ENCODE data around the gene HCK.
"Not testable (repeated sequence)": the region's sequence is repeated elsewhere in the genome, so short reads cannot be mapped to it uniquely, and the experiment has no call there.

The HCK gene

GRCh38 chr20:32029561-32029960 lies 22.5 kb upstream of the HCK start:
- no peak for DNase-seq (ENCODE audit: low read depth)

DNA sequence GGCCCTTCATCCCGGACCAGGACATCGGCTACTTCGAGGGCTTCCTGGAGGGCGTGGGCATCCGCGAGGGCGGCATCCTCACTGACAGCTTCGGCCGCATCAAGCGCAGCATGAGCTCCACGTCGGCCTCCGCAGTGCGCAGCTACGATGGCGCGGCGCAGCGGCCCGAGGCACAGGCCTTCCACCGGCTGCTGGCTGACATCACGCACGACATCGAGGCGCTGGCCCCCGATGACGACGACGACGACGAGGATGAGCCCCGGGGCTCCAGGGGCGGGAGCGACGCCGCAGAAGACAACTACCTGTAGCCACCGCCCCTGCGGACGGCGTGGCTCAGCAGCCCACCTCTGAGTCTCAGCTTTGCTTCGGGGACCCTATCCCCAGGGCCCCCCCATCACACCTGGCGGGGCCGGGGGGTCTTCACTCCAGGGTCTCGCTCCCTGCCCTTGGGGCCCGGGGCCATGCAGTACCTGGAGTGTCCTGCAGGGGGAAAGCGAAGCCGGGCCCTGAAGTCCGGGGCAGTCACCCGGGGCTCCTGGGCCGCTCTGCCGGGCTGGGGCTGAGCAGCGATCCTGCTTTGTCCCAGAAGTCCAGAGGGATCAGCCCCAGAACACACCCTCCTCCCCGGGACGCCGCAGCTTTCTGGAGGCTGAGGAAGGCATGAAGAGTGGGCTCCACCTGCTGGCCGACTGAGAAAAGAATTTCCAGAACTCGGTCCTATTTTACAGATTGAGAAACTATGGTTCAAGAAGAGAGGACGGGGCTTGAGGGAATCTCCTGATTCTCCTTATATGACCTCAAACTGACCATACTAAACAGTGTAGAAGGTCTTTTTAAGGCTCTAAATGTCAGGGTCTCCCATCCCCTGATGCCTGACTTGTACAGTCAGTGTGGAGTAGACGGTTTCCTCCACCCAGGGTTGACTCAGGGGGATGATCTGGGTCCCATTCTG lies 20.8 kb upstream of the HCK start:
- DNase-seq (ENCODE audit: low read depth) = peak; percentile 59

DNA sequence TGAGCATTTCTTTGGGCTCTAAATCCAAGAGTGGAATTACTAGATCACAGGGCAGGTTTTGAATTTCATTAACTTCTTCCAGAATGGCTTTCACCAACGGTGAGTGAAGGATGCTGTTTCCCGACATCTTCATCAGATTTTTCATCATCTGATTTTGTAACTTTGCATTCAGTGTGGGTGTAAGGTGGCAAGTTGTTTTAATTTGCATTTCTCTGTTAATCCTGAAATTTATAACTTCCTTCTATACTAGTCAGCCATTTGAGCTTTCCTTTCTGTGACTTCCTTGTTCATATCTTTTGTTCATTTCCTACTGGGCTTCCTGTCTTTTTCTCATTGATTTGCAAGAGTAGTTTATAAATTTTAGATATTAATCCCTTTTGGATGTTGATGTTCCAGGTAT lies 18.7 kb upstream of the HCK start:
- no peak for DNase-seq (ENCODE audit: low read depth)

DNA sequence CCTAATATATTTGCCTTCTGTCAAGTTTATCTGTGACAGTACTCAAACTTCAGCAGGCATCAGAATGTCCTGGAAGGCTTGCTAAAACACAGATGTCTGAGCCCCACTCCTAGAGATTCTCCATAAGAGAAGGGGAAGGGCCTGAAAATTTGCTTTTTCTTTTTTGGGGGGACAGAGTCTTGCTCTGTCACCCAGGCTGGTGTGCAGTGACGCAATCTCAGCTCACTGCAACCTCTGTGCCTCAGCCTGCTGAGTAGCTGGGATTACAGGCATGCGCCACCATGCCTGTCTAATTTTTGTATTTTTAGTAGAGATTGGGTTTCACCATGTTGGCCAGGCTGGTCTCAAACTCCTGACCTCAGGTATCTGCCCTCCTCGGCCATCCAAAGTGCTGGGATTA lies 18.3 kb upstream of the HCK start:
- DNase-seq (ENCODE audit: low read depth) = not testable (repeated sequence)

- DNase-seq (ENCODE audit: low read depth) = no peak
These were observed 17.2 kb upstream of the HCK start for GRCh38 chr20:32034581-32035425.

DNA sequence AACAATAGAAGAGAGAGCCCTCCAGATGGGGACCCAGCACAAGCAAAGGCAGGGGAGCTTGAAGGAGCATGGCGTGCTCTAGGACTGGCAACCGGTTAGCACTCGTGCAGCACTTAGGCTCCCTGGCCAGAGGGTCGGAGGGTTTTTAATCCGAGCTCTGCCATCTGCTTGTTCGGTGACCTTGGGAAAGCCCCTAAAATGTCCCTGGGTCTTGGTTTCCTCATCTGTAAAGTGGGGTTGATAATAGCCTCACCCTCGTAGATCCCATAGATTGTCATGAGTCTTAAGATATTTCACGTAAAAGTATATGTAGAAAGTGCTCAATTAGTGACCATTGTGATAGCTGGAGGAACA lies 16.6 kb upstream of the HCK start:
- no peak for DNase-seq (ENCODE audit: low read depth)

GRCh38 chr20:32036252-32036651 lies 15.8 kb upstream of the HCK start:
- no peak for DNase-seq (ENCODE audit: low read depth)

DNA sequence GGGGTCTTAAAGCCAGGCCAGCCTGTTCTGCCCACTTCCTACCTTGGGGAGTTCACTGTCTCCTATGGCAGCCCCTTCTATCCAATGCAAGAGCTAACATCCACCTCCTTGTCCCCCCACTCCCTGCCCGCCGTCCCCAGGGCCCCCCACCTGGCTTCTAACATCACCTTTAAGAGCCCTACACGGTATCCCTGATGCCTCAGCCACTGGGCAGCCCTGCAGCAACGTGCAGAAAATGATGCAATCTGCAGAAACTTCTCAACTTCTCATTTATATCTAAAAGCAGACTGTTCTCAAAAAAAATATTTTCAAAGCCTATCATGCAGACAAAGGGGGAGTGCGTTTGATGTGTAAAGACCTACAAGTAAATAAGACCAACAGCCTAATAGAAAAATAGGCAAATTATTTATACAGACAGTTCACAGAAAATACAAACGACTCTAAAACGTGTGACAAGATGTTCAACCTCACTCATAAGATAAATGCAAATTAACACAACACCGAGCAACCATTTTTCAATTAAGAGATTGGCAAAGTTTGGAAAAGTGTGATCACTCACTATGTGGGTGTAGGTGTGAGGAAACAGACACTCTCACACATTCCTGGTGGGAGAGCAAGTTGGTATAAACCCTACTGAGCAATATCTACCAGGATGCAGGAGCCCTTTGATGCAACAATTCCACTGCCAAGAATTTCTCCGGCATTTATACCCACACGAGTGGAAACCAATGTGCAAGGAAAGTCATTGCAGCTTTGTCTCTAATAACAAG lies 15.1 kb upstream of the HCK start:
- no peak for DNase-seq (ENCODE audit: low read depth)

DNA sequence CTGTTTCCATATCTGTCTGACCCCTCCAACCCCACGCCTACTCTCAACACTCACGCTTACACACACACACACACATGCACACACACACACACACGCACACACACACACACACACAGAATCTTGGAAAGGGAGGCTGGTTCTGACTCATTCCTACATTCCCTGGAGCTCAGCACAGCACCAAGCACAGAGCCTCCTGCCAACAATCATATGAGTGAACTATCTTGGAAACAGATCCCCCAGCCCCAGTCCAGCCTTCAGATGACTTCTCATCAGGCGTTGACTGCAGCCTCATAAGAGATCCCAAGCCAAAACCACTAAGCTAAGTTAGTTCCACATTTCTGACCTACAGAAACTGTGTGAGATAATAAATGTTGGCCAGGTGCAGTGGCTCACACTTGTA lies 14.1 kb upstream of the HCK start:
- peak; percentile 53 for DNase-seq (ENCODE audit: low read depth)

GRCh38 chr20:32040142-32040953 lies 11.7 kb upstream of the HCK start:
- no peak for DNase-seq (ENCODE audit: low read depth)

DNA sequence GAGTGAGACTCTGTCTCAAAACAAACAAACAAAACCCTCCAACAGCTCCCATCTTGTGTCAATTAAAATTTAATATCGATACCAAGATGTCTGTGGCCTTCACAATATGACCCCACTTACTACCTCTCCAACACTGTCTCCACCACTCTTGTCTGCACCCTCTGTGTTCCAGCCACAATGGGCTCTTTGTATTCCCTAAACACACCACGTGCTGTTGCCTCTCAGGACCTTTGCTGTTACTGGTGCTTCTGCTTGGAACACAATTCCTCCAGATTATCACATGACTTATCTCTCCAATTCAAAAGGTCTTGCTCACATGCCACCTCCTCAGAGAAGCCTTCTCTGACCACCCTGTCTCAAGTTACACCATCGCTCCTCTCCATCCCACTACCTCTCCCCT lies 6.0 kb upstream of the HCK start:
- no peak for DNase-seq (ENCODE audit: low read depth)

- no peak for DNase-seq (ENCODE audit: low read depth)
These were observed 1.7 kb upstream of the HCK start for GRCh38 chr20:32050324-32050841.

DNA sequence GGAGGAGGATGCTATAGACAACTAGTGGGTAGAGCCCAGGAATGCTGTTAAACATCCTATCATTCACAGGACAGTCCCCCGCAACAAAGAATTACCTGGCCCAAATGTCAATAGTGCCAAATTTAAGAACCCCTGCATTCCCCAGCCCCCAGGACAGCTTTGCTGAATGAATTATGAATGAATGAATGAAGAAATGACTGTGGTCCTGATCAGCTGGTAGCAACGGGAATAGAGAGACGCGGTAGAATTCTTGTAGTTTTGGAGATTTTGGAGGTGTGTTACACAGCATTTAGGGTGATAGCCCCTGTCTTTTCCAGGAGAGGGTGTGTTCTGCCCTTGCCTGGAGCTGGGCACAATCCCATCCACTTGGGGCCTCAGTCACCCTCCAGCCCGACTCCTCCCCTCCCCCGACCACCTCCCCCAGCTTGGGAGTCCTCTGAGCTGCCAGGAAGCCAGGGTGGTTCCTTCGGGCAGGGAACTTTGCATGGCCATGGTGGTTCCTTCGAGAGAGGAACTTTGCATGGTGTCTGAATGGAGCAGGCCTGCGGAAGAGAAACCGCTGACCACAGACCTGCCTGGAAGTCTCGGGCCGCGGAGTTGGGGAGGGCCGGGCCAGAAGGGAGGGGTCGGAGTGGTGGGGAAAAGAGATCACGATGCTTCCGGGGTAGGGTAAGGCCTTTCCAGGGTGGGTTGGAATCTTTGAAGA lies 1.0 kb upstream of the HCK start:
- DNase-seq (ENCODE audit: low read depth) = no peak

DNA sequence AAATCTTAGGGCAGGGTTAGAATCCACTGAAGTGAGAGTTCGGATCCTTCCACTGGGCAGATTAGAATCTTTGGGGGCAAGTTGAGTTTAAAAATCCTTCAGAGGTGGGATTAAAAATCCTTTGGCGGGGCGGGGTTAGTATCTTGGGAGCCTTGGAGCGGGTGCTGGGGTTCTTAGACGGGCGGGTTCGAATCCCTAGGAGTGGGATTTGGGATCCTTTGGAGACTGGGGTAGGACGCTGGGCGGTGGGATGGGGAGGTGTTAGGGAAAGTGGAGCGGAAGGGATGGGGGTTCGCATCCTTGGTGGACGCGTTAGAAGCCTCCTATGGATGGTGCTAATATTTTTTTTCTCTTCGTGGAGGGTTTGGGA lies 337 bp upstream of the HCK start:
- DNase-seq (ENCODE audit: low read depth) = no peak

GRCh38 chr20:32052778-32053362 lies 828 bp downstream of the HCK start:
- DNase-seq (ENCODE audit: low read depth) = no peak

DNA sequence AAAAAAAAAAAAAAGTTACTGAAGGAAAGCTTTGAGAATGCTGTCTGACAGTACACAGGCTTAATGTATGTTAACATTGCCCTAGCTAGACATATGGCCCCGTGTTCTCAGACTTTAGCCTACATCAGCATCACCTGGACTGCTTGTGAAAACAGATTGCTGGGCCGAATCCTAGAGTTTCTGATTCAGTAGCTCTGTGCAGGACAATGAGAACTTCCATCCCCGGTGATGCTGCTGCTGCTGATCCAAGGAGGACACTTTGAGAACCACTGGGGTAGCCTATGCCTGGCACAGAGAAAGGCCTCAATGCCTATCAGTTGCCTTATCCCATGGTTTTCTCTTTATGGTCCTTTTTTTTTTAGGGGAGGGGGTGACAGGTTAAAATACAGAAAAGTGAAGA lies 1.6 kb downstream of the HCK start:
- no peak for DNase-seq (ENCODE audit: low read depth)

- DNase-seq (ENCODE audit: low read depth) = no peak
These were observed 4.9 kb downstream of the HCK start for GRCh38 chr20:32056708-32057483.

GRCh38 chr20:32057656-32058184 lies 5.7 kb downstream of the HCK start:
- DNase-seq (ENCODE audit: low read depth) = no peak

GRCh38 chr20:32059189-32059588 lies 7.1 kb downstream of the HCK start:
- no peak for DNase-seq (ENCODE audit: low read depth)
